HG02970 (cell line): Measurements from ENCODE around the gene PNCK.
"Not testable (repeated sequence)": the region's sequence is repeated elsewhere in the genome, so short reads cannot be mapped to it uniquely, and the experiment has no call there.

Source experiments
- ATAC-seq: cut with Tn5 transposase; IDR thresholded peaks from one replicate; pipeline ENCODE4 v1.9.1; 2021; ENCODE audit warnings: mild to moderate bottlenecking, moderate library complexity, moderate number of reproducible peaks; ENCODE audit not compliant: unreplicated experiment, low FRiP score

PNCK gene

DNA sequence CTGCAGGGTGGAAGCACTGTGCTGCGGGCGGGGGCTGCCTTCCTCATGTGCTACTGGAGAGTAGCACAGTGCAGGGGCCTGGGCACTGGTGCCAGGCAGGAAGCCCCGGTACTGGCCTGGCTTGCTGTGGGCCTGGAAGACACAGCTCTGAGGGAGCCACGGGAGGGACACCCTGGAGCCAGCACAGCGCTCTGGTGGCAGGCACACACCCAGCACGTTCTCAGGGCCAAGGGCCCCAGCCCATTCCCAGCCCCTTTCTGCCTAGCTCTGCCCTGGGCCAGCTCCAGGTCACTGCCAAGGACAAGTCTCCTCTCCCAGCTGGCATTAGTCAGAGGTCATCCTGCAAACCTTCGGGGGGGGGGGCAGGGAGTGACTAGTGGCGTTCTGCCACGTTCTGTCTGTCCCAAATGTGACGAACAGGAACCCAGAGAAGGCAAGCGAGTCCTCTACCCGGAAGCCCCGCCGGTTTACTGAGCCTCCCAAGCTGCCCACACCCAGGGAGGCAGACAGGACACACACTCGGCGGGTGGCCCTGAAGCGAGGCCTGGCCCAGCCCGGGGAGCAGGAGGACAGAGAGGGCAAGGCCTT lies 26.3 kb upstream of the PNCK start:
- ATAC-seq, result not testable (repeated sequence)

DNA sequence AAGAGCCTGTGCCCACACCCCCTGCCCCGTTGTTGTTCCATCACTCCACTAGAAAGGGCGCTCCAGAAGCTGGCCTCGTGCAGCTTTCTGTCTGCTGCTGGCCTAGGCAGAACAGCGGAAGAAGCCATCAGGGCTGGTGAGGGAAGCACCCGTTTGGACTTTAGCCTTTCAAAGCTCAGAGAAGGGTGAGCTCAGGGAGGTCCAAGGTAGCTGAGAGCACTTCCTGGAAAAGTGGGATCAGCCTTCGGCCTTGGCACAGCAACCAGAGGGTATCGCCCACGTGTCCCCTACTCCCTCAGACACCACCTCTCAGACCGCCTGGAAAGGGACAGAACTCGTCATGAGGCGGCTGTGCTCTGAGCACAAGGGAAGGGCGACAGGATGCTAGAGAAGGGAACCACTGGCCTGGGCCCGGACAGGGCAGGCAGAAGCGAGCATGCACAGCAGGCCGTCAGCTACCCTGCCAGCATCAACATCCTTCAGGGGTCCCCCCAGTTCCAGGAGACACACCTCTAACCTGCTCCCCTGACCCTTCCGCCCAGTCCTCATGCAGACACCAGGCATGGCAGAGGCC lies 25.7 kb upstream of the PNCK start:
- not testable (repeated sequence) for ATAC-seq

DNA sequence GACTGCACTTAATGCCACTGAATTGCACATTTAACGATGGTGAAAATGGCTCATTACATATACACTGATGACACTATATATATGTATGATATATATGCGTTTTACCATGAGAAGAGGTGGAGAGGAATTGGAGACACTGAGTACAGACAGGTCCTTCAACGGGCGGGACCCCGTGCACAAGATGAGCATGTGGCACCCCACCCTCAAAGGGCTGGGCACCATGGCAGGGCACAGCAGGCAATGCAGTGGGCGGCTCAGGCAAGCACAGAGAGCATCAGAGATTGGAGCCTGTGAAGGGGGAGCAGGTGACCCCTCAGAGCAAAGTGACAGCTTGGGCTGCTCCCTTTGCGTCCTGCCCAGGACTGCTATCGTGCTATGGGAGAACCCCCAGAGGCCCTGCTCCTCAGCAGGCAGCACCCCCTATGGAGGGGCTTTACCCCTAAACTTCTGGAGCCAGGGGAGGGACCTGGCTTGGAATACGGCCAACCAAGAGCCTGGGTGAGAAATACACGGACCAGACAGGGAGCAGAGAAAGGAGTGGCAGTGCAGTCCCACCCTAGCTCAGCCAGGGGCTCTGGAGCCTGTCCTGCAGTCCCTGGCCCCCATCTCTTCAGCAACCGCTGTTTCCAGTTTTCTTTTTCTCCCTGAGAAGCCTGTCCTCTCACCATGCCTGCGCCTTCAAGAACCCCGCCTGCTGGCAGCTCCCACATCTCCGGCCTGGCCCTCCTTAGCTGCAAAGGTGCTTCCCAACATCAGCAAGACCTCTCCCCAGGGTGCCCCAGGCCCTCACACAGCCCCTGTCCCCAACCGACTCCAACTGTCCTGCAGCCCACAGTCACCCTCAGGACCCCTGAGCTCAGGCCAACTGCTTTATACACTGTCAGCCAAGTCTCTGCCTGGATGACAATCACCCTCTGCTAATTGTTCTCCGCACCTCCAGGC lies 24.6 kb upstream of the PNCK start:
- no peak for ATAC-seq

DNA sequence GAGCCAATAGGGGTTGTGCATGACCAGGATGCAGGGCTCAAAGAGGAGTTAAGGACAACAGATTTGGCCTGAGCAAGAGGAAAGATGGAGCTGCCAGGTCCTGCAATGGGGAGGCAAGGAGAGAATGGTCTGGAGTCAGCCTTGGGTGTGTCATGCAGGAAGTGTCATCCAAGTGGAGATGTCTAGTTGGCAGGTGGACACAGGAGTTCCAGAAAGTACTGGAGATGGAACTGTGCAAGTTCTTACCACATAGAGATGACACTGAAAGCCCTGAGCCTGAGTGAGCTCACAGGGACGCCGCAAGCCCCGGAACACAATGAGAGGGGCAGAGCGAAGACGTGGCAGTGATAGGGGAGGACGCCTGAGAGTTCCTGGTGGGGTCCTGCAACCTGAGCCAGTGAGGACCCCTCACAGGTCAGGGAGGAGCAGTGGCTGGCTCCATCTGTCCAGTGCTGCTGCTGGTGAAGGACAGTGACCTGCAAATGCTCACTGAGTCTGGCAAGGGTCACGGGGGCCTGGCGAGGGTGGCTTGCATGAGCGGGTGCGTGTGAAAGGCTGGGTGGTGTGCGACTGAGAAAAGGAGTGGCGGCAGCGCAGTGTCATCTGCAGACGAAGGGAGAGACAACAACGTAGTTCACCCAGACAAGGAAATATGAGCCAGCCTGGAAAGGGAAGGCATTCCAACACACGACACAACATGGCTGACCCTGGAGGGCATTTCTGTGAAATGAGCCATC lies 23.5 kb upstream of the PNCK start:
- ATAC-seq, result not testable (repeated sequence)

DNA sequence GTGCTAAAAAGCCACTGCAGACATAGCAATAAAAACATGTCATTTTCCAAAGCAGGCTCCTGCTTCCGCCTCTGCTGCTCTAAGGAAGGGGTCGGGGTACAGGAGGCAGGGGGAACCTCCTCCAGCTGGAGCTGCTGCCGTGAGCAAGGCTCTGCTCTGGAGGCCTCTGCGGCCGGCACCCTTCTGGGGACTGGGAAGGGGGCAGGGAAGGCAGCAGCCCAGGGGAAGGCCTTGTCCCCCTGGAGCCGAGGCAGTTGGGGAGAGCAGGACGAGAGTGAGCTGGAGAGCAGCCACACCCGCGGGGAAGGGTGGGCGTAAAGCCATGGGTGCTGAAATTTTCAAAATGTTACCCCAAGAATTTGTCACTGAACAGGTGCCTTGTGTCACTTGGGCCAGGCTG lies 22.9 kb upstream of the PNCK start:
- not testable (repeated sequence) for ATAC-seq

DNA sequence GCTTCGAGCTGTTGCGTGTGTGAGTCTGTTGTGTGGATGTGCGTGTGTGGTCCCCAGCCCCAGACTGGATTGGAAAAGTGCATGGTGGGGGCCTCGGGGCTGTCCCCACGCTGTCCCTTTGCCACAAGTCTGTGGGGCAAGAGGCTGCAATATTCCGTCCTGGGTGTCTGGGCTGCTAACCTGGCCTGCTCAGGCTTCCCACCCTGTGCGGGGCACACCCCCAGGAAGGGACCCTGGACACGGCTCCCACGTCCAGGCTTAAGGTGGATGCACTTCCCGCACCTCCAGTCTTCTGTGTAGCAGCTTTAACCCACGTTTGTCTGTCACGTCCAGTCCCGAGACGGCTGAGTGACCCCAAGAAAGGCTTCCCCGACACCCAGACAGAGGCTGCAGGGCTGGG lies 22.5 kb upstream of the PNCK start:
- ATAC-seq, result no peak

DNA sequence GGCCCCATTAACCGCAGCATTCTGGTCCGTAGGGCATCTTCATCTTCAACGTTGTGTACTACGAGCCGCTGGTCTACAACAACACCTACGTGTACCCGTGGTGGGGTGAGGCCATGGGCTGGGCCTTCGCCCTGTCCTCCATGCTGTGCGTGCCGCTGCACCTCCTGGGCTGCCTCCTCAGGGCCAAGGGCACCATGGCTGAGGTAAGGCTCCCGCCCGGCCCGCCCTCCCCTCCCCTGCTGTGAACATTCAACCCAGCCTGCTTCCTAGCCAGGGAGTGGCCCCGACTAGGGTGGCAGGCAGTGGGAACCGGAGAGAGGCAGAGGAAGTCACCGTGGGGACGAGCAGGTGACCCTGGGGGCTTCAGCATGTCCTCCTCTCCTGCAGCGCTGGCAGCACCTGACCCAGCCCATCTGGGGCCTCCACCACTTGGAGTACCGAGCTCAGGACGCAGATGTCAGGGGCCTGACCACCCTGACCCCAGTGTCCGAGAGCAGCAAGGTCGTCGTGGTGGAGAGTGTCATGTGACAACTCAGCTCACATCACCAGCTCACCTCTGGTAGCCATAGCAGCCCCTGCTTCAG lies 21.2 kb upstream of the PNCK start:
- ATAC-seq, result no peak

DNA sequence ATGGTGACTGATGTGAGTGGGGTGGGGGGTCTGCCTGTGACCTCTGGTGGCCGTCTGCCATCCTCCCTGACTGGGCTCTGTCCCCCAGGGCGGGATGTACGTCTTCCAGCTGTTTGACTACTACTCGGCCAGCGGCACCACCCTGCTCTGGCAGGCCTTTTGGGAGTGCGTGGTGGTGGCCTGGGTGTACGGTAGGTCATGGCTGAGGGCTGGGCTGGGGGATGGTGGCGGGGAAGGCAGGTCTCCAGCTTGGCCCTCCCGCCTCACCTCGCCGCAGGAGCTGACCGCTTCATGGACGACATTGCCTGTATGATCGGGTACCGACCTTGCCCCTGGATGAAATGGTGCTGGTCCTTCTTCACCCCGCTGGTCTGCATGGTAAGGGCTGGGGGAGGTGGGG lies 20.6 kb upstream of the PNCK start:
- not testable (repeated sequence) for ATAC-seq

DNA sequence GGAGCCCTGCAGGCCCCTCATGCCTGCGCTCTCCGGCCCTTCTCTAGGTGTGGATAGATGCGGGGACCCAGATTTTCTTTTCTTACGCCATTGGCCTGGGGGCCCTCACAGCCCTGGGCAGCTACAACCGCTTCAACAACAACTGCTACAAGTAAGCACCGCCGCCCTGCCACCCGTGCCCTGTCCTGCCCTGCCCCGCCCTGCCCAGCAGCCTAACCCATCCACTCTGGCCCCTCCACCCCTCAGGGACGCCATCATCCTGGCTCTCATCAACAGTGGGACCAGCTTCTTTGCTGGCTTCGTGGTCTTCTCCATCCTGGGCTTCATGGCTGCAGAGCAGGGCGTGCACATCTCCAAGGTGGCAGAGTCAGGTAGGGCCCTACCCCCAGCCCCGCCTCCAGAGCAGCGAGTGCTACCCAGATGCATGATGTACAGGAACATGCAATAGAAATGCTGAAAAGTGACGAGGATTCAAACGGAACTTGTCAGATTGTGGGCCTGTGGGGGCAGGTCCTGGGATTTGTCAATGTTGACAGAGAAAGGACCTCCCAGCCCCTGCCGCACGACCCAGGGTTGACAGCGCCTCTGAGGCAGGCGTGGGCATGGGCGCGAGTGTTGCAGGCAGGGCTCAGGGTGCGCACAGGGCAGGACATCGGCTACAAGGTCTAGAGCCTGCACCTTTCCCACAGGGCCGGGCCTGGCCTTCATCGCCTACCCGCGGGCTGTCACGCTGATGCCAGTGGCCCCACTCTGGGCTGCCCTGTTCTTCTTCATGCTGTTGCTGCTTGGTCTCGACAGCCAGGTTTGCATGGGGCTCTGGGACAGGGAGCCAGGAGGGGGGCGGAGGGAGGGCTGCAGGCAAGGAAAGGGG lies 19.8 kb upstream of the PNCK start:
- ATAC-seq, result no peak

DNA sequence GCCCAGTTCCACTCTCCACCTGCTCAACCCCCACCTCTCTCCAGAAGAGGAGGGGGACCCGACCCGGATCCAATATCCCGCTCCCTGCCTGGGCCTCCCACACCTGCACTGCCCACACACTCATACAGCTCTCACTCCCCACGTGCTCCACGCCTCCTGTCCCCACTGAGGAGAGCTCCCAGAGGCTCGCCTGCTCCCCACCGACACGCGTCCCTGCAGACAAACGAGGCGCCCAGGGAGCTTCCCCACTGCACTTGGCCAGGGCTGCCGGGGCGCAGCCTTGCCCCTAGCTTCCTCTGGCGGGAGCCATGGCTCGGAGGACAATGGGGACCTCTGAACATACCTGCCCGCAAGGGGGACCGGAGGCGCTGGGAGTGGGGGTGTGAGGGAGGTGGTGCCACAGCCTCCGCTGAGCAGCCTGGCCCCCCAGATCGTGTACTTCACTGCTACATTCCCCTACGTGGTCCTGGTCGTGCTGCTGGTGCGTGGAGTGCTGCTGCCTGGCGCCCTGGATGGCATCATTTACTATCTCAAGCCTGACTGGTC lies 19.1 kb upstream of the PNCK start:
- no peak for ATAC-seq

DNA sequence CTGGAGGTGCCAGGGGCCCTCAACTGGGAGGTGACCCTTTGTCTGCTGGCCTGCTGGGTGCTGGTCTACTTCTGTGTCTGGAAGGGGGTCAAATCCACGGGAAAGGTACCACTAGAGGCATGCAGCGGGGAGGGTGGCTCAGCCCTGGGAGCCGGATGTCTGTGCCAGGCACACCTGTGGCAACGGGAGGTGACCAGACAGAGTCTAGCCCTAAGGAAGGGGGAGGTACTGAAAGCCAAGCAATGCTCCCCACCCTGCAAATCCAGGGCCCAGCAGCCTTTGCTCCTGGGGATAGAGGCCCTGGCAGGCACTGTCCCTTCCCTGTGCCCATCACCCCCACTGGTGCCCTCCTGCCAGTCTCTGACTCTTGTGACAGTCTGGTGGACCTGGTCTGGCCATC lies 18.4 kb upstream of the PNCK start:
- no peak for ATAC-seq

DNA sequence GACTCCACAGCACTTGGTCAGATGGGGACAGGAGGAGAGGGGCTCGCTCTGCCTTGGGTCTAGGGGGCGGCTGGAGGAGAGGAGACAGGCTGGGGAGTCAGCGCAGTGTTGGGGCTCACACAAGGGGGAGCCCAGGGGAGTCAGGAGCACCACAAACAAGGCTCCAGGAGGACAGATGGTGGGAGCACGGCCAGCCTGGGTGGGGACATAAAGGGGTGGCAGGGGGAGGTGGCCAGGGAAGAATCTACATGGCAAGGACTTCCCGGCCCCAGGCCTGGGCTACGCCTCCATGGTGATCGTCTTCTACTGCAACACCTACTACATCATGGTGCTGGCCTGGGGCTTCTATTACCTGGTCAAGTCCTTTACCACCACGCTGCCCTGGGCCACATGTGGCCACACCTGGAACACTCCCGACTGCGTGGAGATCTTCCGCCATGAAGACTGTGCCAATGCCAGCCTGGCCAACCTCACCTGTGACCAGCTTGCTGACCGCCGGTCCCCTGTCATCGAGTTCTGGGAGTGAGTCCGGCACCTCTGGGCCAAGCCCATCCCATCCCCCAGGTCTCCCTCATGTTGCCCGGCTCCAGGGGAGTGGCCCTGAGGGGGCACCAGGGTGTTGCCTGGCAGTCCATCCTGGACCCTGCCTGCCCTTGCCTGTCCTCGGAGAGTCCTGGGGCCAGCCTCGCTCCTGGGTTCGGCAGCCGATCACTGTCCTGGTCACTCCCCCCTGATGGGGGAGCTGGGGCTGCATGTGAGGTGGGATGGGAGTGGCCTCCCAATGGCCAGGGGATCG lies 17.6 kb upstream of the PNCK start:
- ATAC-seq, result not testable (repeated sequence)

DNA sequence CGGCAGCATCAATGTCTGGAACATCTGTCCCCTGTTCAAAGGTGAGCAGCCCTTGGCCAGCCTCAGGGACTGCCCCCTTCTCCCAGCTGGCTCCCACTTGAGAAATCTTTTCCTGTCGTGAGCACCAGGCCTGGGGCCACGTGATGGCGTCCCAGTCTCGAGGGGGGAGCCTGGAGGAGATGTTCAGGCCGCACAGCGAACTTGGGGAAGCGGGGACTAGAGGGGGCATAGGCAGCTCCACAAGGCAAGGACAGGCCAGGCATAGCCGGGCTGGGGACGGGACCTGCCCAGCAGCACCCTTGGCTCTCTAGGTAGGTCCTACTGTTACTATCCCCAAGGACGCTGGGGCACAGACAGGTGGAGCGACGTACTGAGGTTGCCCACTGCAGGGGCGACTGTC lies 16.9 kb upstream of the PNCK start:
- no peak for ATAC-seq

DNA sequence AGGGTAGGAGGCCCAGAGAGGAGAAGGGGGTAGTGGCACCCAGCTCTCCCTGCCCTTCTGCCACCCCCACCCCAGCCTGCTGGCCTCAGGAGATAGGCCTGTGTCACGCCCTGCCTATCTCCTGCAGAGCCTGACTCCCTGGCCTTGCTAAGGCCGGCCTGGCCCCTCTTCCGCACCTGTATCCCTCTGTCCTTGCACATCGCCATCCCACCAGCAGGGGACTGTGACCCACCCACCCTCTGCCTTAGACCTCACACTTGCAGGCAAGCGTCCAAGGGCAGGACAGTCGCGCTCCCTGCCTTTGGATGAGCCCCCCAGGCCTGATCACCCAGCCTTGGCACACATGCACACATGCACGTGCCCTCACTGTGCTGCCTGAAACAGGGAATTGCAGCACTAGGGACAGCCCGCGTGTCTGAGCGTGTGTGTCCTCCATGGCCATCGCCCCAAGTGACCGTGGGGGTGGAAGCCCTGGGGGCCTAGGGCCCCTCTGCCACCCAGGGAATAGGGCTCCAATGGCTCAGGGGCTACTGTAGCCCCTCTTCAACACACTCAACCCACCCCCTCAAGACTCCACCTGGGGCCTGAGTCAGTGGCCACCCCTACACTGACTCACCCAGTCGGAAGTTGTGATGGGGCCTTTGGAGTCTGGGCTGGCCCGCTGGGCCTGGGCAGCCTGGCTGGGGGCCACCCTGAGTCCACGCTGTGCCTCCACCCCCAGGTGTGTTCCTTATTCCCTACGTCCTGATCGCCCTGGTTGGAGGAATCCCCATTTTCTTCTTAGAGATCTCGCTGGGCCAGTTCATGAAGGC lies 16.2 kb upstream of the PNCK start:
- ATAC-seq, result no peak

DNA sequence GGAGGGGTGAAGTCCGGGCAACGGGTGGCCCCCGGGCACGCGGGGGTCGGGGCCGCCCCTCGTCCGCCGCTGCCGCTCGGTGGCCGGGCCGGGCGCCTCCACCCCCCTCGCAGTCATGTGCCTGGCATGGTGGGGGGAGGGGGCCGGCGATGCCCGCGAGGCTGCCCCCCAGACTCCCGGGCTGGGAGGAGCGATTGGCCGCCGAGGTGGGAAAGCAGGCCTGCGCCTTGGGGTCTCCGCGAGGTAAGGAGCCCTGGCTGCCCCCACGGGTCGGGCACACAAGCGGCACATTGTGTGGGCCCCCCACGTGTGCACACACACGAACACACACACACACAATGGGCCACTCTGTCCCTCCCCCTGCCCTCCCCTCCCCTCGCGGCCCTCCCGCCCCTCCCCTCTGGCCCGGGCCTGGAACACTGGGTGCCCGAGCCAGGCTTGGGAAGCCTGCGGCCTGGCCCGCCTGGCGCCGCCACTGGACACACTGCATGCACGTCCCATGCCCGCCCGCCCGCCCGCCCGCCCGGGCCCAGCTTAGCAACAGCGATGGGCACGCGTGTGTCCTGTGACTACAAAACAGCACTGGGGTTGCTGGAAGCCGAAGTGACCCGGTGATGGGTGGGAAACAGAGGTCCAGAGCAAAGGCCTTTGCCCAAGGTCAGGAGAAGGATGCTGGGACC lies 15.4 kb upstream of the PNCK start:
- ATAC-seq, result no peak

DNA sequence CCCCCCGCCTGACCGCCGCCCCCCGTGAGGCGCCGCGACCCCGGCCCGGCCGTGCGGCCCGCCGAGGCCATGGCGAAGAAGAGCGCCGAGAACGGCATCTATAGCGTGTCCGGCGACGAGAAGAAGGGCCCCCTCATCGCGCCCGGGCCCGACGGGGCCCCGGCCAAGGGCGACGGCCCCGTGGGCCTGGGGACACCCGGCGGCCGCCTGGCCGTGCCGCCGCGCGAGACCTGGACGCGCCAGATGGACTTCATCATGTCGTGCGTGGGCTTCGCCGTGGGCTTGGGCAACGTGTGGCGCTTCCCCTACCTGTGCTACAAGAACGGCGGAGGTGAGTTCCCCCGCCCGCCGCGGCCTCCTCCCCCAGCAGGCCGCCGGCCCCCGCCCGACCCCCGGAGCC lies 14.9 kb upstream of the PNCK start:
- ATAC-seq, result no peak

DNA sequence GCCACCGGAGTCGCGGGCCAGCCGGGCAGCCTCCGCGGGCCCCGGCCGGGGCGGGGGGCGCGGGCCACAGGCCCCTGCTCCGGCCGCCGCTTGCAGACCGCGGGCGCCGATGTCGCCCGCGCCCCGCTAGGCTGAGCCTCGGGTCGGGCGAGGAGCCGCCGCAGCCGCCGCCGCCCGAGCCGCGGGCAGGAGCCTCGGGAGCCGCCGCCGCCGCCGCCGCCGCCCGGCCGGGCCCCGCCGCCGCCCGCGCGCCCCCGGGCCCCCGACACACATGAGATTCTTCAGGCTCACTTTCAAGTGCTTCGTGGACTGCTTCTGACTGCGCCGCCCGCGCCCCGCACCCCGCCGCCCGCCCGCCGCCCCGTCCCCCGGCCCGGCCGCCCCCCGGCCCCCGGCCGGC lies 14.5 kb upstream of the PNCK start:
- no peak for ATAC-seq
